HG03108 (cell line): Measurements from ENCODE around the gene LSM7.
A peak's percentile ranks its signal among the peaks of the same experiment; 100 is the strongest.

ENCODE experiments used
- ATAC-seq: cut with Tn5 transposase; IDR thresholded peaks from one replicate; pipeline ENCODE4 v1.9.1; 2021; ENCODE audit warnings: moderate library complexity; ENCODE audit not compliant: unreplicated experiment

Gene LSM7

GRCh38 chr19:2328401-2329148 is at the start of gene LSM7, which contains the start of gene SPPL2B:
Gene LSM7, minus strand, starts transcription at chr19:2328586. Its CDS starts 20 bp downstream, at chr19:2328566.
Gene SPPL2B, plus strand, starts transcription at chr19:2328684. Its CDS starts 26 bp downstream, at chr19:2328710.
- ATAC-seq = peak; percentile 54

GRCh38 chr19:2376784-2377519 is 48.6 kb upstream of the LSM7 start:
- ATAC-seq = no peak

- no peak for ATAC-seq
These were observed 47.2 kb upstream of the LSM7 start for GRCh38 chr19:2375353-2376121.

GRCh38 chr19:2374808-2375207 is 46.4 kb upstream of the LSM7 start:
- no peak for ATAC-seq

GRCh38 chr19:2372076-2372612 is 43.8 kb upstream of the LSM7 start:
- no peak for ATAC-seq

- ATAC-seq = no peak
These were observed 43.3 kb upstream of the LSM7 start for GRCh38 chr19:2371656-2372055.

- ATAC-seq = no peak
These were observed 37.0 kb upstream of the LSM7 start for GRCh38 chr19:2365201-2365970.

- no peak for ATAC-seq
These were observed 35.0 kb upstream of the LSM7 start for GRCh38 chr19:2363419-2363818.

- no peak for ATAC-seq
These were observed 34.5 kb upstream of the LSM7 start for GRCh38 chr19:2362970-2363300.

- ATAC-seq = no peak
These were observed 33.9 kb upstream of the LSM7 start for GRCh38 chr19:2362046-2362969.

- no peak for ATAC-seq
These were observed 33.1 kb upstream of the LSM7 start for GRCh38 chr19:2361246-2362045.

GRCh38 chr19:2360833-2361232 is 32.4 kb upstream of the LSM7 start:
- no peak for ATAC-seq

- no peak for ATAC-seq
These were observed 31.8 kb upstream of the LSM7 start, which contains the start of gene TMPRSS9 for GRCh38 chr19:2359992-2360685. Gene TMPRSS9, plus strand, starts transcription at chr19:2360265. Its CDS starts 29,521 bp downstream, at chr19:2389786.

- ATAC-seq = no peak
These were observed 30.3 kb upstream of the LSM7 start for GRCh38 chr19:2358548-2359173.

GRCh38 chr19:2357279-2358206 is 29.2 kb upstream of the LSM7 start:
- no peak for ATAC-seq

GRCh38 chr19:2356036-2356646 is 27.8 kb upstream of the LSM7 start:
- ATAC-seq = no peak
